HepG2 (cell line): ENCODE results near the gene C2. TPM values are rescaled to one million over a fixed set of nuclear protein-coding genes. Genes with fewer than 3 reads are reported as not detected.

Experiments
- ARNT2 ChIP-seq: sonication (generic); formaldehyde crosslinking; IDR thresholded peaks from 2 replicates; pipeline ENCODE4 v1.8.0; 2022; ENCODE audit warnings: mild to moderate bottlenecking, low read depth, missing genetic modification reagents, moderate library complexity
- ATM ChIP-seq: fragments of 450-650 bp; IDR thresholded peaks from 2 replicates; pipeline ENCODE4 v1.7.1; 2017; ENCODE audit warnings: mild to moderate bottlenecking, borderline replicate concordance
- CBX5 ChIP-seq: sonication (generic); formaldehyde crosslinking; IDR thresholded peaks from 2 replicates; pipeline ENCODE4 v1.4.0; 2020; ENCODE audit warnings: missing genetic modification reagents, borderline replicate concordance
- DNMT3B ChIP-seq: conservative IDR thresholded peaks from 2 replicates; pipeline ENCODE4 v1.6.1; 2016; ENCODE audit warnings: missing biosample characterization, control low read depth
- ETV5 ChIP-seq: IDR thresholded peaks from 2 replicates; pipeline ENCODE4 v1.6.1; 2018; ENCODE audit warnings: missing biosample characterization, missing genetic modification reagents, inconsistent platforms, borderline replicate concordance
- FLYWCH1 ChIP-seq: sonication (generic); formaldehyde crosslinking; IDR thresholded peaks from 2 replicates; pipeline ENCODE4 v1.8.1; 2023; ENCODE audit warnings: mild to moderate bottlenecking, missing genetic modification reagents
- GATAD2A ChIP-seq: IDR thresholded peaks from 2 replicates; pipeline ENCODE4 v1.6.1; 2016
- GLI4 ChIP-seq: sonication (generic); formaldehyde crosslinking; IDR thresholded peaks from 2 replicates; pipeline ENCODE4 v1.5.1; 2020; ENCODE audit warnings: missing genetic modification reagents, mild to moderate bottlenecking, moderate library complexity, borderline replicate concordance
- KDM2A ChIP-seq: sonication (generic); formaldehyde crosslinking; IDR thresholded peaks from 2 replicates; pipeline ENCODE4 v1.4.0; 2020; ENCODE audit warnings: low read depth, missing genetic modification reagents, borderline replicate concordance
- MIER2 ChIP-seq: IDR thresholded peaks from 2 replicates; pipeline ENCODE4 v1.6.1; 2016; ENCODE audit warnings: missing biosample characterization, missing genetic modification reagents
- NFATC3 ChIP-seq: sonication (generic); formaldehyde crosslinking; IDR thresholded peaks from 2 replicates; pipeline ENCODE4 v1.5.1; 2020; ENCODE audit warnings: mild to moderate bottlenecking, missing genetic modification reagents
- NKX3-1 ChIP-seq: sonication (generic); formaldehyde crosslinking; IDR thresholded peaks from 2 replicates; pipeline ENCODE4 v1.5.0; 2020; ENCODE audit warnings: missing genetic modification reagents
- PAF1 ChIP-seq: IDR thresholded peaks from 2 replicates; pipeline ENCODE4 v1.6.1; 2016; ENCODE audit warnings: missing genetic modification reagents, missing compliant biosample characterization
- SAFB2 ChIP-seq: sonication (generic); formaldehyde crosslinking; IDR thresholded peaks from 2 replicates; pipeline ENCODE4 v1.5.1; 2020; ENCODE audit warnings: missing genetic modification reagents, low read depth, mild to moderate bottlenecking, borderline replicate concordance
- SNAPC2 ChIP-seq: sonication (generic); formaldehyde crosslinking; IDR thresholded peaks from 2 replicates; pipeline ENCODE4 v1.8.1; 2022; ENCODE audit warnings: mild to moderate bottlenecking, missing genetic modification reagents
- SOX6 ChIP-seq, 2 experiments: fragments of 450-650 bp in 1 of 2; sonication (generic) in 1 of 2; formaldehyde crosslinking in 1 of 2; IDR thresholded peaks; 2 replicates each; pipeline versions ENCODE4 v1.4.0 to v1.6.1; 2017 to 2020; ENCODE audit warnings: antibody characterized with exemption in 1 of 2, mild to moderate bottlenecking in 1 of 2, missing genetic modification reagents in 1 of 2
- SP140L ChIP-seq: sonication (generic); formaldehyde crosslinking; IDR thresholded peaks from 2 replicates; pipeline ENCODE4 v1.4.0; 2020; ENCODE audit warnings: missing genetic modification reagents, borderline replicate concordance
- SRF ChIP-seq: IDR thresholded peaks from 2 replicates; pipeline ENCODE4 v1.6.1; 2011; ENCODE audit warnings: mild to moderate bottlenecking, low read depth, low read length, moderate library complexity
- ZBTB21 ChIP-seq: sonication (generic); formaldehyde crosslinking; IDR thresholded peaks from 2 replicates; pipeline ENCODE4 v1.4.0; 2020; ENCODE audit warnings: missing genetic modification reagents
- ZFP36 ChIP-seq: fragments of 150-350 bp; IDR thresholded peaks from 2 replicates; pipeline ENCODE4 v1.6.1; 2018; ENCODE audit warnings: borderline replicate concordance, low read length, low read depth; ENCODE audit not compliant: partially characterized antibody
- ZNF251 ChIP-seq: sonication (generic); formaldehyde crosslinking; IDR thresholded peaks from 2 replicates; pipeline ENCODE4 v1.9.0; 2021; ENCODE audit warnings: mild to moderate bottlenecking, missing genetic modification reagents
- ZNF264 ChIP-seq: sonication (generic); formaldehyde crosslinking; IDR thresholded peaks from 2 replicates; pipeline ENCODE4 v1.4.0; 2020; ENCODE audit warnings: missing genetic modification reagents
- ZNF274 ChIP-seq: sonication (generic); formaldehyde crosslinking; IDR thresholded peaks from 2 replicates; pipeline ENCODE4 v1.5.1; 2020; ENCODE audit warnings: mild to moderate bottlenecking, missing genetic modification reagents
- ZSCAN12 ChIP-seq: sonication (generic); formaldehyde crosslinking; IDR thresholded peaks from 2 replicates; pipeline ENCODE4 v1.9.0; 2021; ENCODE audit warnings: mild to moderate bottlenecking, missing genetic modification reagents
- polyA plus RNA-seq, 8 experiments: library from polyadenylated mRNA; depleted of rRNA in 3 of 8; stranded (reverse) in 7 of 8; unstranded in 1 of 8; fragments of >200 nt; fragmentation: Illumina TruSeq in 4 of 8; extraction: Trizol in 4 of 8; gene quantifications; 2 replicates each; pipeline versions ENCODE4 v1.2.1 to v1.2.3, GENCODE V29; 2011 to 2016; ENCODE audit warnings: low read depth in 4 of 8, missing spikeins in 1 of 8, mixed read lengths in 1 of 8; ENCODE audit not compliant: insufficient read depth in 1 of 8
- total RNA-seq, 5 experiments: library from RNA; depleted of rRNA; stranded (reverse); fragments of >200 nt; fragmentation: Illumina TruSeq; extraction: Trizol; gene quantifications; 2 replicates each; pipeline ENCODE4 v1.2.3, GENCODE V29; 2016; ENCODE audit warnings: low read depth in 1 of 5
- TF ChIP-seq, protein P1 (sequence below): sonication (generic); formaldehyde crosslinking; IDR thresholded peaks from 2 replicates; pipeline ENCODE4 v1.8.0; 2023; ENCODE audit warnings: mild to moderate bottlenecking, missing genetic modification reagents
- TF ChIP-seq, protein P2 (sequence below): IDR thresholded peaks from 2 replicates; pipeline ENCODE4 v1.6.1; 2018; ENCODE audit warnings: missing genetic modification reagents, mild to moderate bottlenecking, missing compliant biosample characterization
- TF ChIP-seq, protein P3 (sequence below): IDR thresholded peaks from 2 replicates; pipeline ENCODE4 v1.6.1; 2016; ENCODE audit warnings: low read depth, borderline replicate concordance
- TF ChIP-seq, protein P4 (sequence below): sonication (generic); formaldehyde crosslinking; IDR thresholded peaks from 2 replicates; pipeline ENCODE4 v1.9.0; 2021; ENCODE audit warnings: missing genetic modification reagents, borderline replicate concordance

Gene C2
- total and polyA plus RNA-seq, 2 of the 13 experiments (the other 11 are each of a cell fraction or from before 2014, with no cell fraction given) = 165 to 307 TPM

DNA sequence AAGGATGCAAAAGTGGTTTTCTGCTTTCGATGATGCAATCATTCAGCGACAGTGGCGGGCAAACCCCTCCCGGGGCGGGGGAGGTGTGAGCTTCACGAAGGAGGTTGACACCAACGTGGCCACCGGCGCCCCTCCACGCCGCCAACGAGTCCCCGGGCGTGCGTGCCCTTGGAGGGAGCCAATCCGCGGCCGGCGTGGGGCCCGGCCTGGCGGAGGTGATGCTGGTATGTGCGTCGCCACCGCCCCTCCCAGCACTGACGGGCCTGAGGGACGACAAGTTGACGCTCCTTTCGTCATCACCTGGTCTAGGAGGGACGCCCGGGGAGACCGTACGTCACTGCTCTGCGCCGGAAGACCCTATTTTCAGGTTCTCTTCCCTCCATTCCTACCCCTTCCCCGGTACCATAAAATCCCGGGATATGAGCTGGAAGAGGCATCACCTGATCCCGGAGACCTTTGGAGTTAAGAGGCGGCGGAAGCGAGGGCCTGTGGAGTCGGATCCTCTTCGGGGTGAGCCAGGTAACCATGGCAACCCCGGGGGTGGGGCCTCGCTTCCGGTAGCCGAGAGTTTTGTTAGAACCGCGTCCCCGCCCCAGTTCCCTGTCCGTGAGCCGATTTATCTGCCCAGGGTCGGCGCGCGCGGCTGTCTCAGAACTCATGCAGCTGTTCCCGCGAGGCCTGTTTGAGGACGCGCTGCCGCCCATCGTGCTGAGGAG, 44.6 kb downstream of the C2 start, which contains the start of gene DXO (continued):
- TF ChIP-seq SP140L (CRISPR knock-in tag) (no peak; the same call in 1 of the 2 replicates), ZNF251 (CRISPR knock-in tag) (no peak), SAFB2 (CRISPR knock-in tag) (peak; percentile 9; the same call in 1 of the 2 replicates), KDM2A (CRISPR knock-in tag) (peak; percentile 99), ZNF264 (CRISPR knock-in tag) (peak; percentile 75), GATAD2A (CRISPR knock-in tag) (peak; percentile 66; the same call in 1 of the 2 replicates), ETV5 (CRISPR knock-in tag) (peak; percentile 66), SNAPC2 (no peak; the same call in none of the 2 replicates), SRF (peak; percentile 61; the same call in 1 of the 2 replicates), ZBTB21 (peak; percentile 99), FLYWCH1 (no peak), GLI4 (CRISPR knock-in tag) (no peak; the same call in 1 of the 2 replicates), ZNF274 (CRISPR knock-in tag) (peak; percentile 39; the same call in 1 of the 2 replicates), CBX5 (CRISPR knock-in tag) (peak; percentile 67), ARNT2 (peak; percentile 61), DNMT3B (CRISPR knock-in tag) (no peak; the same call in 1 of the 2 replicates), NKX3-1 (CRISPR knock-in tag) (peak; percentile 77; the same call in 1 of the 2 replicates), ATM (no peak), NFATC3 (CRISPR knock-in tag) (peak; percentile 8; the same call in 1 of the 2 replicates), PAF1 (CRISPR knock-in tag) (no peak), ZSCAN12 (no peak), SOX6 (IDR thresholded peaks at IDR 0.05) (no peak), SOX6 (CRISPR knock-in tag; IDR thresholded peaks at IDR 0.05) (peak; percentile 80), ZFP36 (no peak), MIER2 (no peak)
- TF ChIP-seq, protein P1, sequence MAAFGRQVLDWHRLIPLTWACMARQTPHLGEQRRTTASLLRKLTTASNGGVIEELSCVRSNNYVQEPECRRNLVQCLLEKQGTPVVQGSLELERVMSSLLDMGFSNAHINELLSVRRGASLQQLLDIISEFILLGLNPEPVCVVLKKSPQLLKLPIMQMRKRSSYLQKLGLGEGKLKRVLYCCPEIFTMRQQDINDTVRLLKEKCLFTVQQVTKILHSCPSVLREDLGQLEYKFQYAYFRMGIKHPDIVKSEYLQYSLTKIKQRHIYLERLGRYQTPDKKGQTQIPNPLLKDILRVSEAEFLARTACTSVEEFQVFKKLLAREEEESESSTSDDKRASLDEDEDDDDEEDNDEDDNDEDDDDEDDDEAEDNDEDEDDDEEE (CRISPR knock-in tag) = no peak; the same call in 1 of the 2 replicates
- TF ChIP-seq, protein P2, sequence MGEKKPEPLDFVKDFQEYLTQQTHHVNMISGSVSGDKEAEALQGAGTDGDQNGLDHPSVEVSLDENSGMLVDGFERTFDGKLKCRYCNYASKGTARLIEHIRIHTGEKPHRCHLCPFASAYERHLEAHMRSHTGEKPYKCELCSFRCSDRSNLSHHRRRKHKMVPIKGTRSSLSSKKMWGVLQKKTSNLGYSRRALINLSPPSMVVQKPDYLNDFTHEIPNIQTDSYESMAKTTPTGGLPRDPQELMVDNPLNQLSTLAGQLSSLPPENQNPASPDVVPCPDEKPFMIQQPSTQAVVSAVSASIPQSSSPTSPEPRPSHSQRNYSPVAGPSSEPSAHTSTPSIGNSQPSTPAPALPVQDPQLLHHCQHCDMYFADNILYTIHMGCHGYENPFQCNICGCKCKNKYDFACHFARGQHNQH (CRISPR knock-in tag) = peak; percentile 80
- TF ChIP-seq, protein P3, sequence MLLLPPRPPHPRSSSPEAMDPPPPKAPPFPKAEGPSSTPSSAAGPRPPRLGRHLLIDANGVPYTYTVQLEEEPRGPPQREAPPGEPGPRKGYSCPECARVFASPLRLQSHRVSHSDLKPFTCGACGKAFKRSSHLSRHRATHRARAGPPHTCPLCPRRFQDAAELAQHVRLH = peak; percentile 88; the same call in 1 of the 2 replicates
- TF ChIP-seq, protein P4, sequence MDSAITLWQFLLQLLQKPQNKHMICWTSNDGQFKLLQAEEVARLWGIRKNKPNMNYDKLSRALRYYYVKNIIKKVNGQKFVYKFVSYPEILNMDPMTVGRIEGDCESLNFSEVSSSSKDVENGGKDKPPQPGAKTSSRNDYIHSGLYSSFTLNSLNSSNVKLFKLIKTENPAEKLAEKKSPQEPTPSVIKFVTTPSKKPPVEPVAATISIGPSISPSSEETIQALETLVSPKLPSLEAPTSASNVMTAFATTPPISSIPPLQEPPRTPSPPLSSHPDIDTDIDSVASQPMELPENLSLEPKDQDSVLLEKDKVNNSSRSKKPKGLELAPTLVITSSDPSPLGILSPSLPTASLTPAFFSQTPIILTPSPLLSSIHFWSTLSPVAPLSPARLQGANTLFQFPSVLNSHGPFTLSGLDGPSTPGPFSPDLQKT (CRISPR knock-in tag) = 0 out of 2 replicates have a peak, but pooled peaks have one; percentile 43
